GM19238 (cell line): ENCODE data around the gene GAB2.
"Not testable (repeated sequence)": the region's sequence is repeated elsewhere in the genome, so short reads cannot be mapped to it uniquely, and the experiment has no call there.

Experiments used
- DNase-seq: peaks from one replicate; pipeline ENCODE4 v3.0.0; 2011; ENCODE audit warnings: low spot score; ENCODE audit not compliant: insufficient read length

Gene GAB2

GRCh38 chr11:78370406-78371172, 47.0 kb downstream of the GAB2 start:
- DNase-seq: no peak

- DNase-seq: no peak
These were observed 52.2 kb downstream of the GAB2 start for GRCh38 chr11:78365381-78365792.

GRCh38 chr11:78364128-78364751, 53.4 kb downstream of the GAB2 start:
- no peak for DNase-seq

- no peak for DNase-seq
These were observed 54.5 kb downstream of the GAB2 start for GRCh38 chr11:78363024-78363619.

GRCh38 chr11:78361228-78361627, 56.4 kb downstream of the GAB2 start:
- no peak for DNase-seq

GRCh38 chr11:78359921-78360320, 57.7 kb downstream of the GAB2 start:
- no peak for DNase-seq

DNA sequence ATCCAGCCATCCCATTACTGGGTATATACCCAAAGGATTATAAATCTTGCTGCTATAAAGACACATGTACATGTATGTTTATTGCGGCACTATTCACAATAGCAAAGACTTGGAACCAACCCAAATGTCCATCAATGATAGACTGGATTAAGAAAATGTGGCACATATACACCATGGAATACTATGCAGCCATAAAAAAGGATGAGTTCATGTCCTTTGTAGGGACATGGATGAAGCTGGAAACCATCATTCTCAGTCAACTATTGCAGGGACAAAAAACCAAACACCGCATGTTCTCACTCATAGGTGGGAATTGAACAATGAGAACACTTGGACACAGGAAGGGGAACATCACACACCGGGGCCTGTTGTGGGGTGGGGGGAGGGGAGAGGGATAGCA, 59.7 kb downstream of the GAB2 start:
- not testable (repeated sequence) for DNase-seq

GRCh38 chr11:78357425-78357824, 60.2 kb downstream of the GAB2 start:
- DNase-seq: not testable (repeated sequence)

DNA sequence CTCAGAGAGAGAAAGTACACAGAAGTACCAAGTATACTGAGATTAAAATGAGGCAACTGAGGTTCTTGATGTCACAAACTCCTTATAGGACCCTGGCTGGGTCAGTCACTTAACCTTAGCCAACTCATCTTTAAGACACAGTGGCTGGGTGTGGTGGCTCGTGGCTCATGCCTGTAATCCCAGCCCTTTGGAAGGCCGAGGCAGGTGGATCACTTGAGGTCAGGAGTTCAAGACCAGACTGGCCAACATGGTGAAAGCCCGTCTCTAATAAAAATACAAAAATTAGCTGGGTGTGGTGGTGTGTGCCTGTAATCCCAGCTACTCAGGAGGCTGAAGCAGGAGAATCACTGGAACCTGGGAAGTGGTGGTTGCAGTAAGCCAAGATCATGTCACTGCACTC, 61.9 kb downstream of the GAB2 start:
- DNase-seq: not testable (repeated sequence)

GRCh38 chr11:78355309-78355705, 62.3 kb downstream of the GAB2 start:
- no peak for DNase-seq

DNA sequence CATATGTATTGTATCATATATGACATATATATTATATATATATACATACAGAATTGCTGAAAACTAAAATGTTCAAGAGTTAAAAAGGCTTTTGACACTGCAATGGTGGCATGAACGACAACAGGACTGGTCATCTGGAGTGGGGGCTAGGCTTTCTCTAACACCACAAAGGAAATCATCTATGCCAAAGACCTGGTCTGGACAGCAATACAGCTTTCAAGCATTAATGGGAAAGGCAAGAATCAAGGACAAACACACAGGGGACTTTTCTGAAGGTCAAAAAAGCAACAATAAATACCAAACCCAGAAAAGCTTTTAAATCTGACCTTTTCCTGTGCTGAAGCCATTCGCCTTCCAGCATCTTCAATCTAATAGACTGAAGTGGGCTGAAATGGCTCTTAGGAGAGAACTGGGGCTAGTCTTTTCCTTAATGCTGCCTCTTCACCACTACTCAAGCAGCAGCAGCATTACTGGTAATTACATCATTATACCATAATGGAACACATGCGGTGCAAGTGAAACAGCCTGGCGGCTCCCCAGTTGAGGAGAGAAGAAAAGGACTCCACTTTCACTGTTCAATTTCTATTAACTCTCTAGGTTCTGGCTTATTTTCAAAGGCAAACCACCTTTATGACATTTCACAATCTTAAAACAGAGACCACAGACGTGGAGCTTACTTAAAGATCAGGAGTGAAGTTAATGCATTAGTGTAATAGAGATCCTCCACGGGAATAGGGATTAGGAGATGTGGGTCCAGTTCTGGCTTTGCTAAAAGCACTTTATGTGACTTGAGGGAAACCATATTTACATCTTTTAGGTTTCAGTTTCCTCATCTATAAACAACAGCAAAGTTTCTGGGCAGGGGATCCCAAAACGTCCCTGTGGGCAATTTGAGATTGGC, 63.0 kb downstream of the GAB2 start:
- no peak for DNase-seq

DNA sequence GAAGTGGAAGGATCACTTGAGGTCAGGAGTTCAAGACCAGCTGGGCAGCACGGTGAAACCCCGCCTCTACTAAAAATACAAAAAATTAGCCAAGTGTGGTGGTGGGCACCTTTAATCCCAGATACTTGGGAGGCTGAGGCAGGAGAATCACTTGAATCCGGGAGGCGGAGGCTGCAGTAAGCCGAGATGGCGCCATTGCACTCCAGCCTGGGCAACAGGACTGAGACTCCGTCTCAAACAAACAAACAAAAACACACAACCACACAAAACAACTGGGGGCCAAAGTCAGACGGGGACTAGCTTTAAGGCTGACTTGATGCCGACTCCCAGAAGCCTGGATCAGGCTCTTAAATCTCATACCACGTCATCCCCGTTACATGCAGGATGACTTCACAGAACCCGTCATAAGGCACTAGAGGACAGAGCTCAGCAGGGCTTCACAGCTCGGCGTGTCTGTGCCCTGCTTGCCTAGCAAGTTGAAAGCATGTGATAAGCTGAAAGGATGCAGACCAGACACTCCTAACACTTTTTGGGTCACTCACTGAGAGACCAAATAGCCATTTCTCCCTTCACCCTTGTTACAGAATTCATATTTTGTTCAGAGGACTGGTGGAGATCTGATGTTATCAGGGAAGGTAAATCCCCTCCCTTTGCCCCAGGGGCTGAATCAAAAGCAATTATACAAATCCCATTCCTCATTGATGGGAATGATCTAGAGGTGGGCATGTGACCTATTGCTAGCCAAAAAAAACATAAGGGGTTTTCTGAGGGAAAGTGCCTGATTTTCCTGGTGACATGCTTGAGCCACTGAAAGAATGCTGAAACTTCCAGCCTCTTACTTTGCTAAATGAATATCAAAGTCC, 65.4 kb downstream of the GAB2 start:
- DNase-seq: no peak

GRCh38 chr11:78351193-78351592, 66.4 kb downstream of the GAB2 start:
- DNase-seq: no peak

DNA sequence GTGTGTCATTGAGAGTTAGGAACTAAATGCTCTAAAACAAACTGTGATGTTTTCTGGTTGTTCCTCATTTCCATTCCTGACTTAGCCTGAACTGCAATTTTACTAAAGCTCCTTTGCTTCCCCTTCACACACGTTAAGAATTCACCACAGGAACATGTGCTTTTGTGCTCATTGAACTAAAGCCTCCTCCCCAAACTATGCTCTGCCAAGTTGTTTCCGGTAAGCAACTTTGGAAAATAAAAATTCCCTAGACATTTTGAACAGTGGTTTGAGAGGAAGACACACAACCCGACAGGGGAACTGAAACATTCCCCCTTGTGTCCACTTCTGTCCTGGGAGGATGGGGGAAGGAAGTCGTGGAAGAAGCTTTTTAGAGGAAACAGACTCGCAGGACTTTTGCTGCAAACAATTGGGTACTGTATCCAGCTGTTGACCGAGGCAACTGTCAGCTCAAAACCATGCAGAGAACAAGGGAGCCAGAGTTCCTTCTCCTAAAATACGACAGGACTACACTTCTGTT, 66.9 kb downstream of the GAB2 start:
- no peak for DNase-seq

DNA sequence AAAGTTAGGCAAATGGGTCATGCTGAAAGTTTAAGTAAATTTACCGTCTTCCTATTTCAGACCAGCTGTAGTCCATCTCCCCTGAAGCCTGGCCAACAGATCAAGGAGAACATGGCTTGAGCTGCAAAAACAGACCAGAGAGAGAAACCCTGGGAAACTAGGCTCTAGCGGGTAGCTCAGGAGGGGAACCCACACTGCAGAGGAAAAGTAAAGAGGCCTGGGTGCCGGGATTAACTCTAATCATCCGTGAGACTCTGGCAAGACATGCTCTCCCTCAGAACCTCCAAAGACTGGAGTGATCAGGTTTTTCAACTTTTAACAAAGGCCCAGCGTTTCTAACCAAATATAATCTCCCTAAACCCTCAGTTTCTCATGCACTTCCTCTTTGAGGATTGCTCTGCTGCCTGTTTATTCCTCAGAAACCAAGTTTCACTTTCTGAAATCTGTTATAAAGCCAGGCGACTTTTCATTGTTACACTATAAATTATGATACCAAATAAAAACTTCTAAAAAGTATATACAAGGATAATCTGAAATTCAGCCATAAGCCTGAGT, 67.5 kb downstream of the GAB2 start:
- no peak for DNase-seq

DNA sequence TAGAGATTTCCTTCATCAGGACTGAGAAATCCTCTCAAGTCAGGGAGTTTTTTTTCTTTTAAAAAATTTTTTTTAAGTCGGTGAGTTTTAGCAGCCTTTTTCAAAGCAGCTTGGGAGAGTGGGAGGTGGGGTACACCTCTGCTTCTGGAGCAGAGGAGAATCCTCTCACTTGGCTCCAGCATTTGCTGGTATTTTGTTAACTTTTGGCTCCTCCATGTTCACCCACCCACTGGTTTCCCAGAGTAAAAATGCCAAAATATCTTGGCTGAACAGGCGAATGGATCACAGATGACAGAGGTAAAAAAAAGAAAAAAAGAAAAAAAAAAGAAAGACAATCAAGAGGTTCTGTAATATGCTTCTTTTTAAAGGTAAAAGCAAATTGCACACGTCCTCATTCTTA, 68.0 kb downstream of the GAB2 start:
- DNase-seq: no peak

DNA sequence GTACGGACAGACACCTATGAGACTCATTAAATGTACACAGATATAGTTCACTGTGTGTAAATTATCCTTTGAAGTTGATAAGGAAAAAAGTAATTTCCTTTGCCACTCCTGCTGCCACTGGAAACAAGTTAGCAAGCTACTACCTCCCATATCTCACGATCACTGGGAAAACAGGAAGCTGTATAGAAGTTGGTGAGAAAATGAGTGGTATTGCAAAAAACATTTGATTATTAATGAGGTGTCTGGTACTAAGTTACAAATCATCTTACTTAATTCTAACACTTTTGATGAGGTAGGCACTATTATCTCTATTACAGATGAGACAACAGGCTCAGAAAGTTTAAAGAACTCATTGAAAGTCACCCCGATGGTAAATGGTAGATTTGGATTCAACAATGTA, 68.5 kb downstream of the GAB2 start:
- no peak for DNase-seq

DNA sequence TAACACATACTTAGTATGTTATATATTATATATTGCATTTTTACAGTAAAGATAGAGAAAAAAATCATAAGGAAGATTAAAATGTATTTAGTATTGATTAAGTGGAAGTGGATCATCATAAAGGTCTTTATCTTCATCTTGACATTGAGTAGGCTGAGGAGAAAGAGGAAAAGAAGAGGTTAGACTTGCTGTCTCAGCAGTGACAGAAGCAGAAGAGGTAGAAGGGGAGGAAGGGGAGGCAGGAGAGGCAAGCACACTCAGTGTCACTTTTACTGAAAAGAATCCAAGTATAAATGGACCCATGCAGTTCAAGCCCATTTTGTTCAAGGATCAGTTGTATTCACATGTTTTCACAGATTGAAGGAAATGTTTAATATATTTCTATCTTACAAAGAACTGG, 69.7 kb downstream of the GAB2 start:
- no peak for DNase-seq

GRCh38 chr11:78346799-78347198, 70.8 kb downstream of the GAB2 start:
- no peak for DNase-seq

GRCh38 chr11:78345450-78345849, 72.2 kb downstream of the GAB2 start:
- DNase-seq: no peak
